ENCODE measurements around the gene NRM.
"Not testable (repeated sequence)": the region's sequence is repeated elsewhere in the genome, so short reads cannot be mapped to it uniquely, and the experiment has no call there.

DNA sequence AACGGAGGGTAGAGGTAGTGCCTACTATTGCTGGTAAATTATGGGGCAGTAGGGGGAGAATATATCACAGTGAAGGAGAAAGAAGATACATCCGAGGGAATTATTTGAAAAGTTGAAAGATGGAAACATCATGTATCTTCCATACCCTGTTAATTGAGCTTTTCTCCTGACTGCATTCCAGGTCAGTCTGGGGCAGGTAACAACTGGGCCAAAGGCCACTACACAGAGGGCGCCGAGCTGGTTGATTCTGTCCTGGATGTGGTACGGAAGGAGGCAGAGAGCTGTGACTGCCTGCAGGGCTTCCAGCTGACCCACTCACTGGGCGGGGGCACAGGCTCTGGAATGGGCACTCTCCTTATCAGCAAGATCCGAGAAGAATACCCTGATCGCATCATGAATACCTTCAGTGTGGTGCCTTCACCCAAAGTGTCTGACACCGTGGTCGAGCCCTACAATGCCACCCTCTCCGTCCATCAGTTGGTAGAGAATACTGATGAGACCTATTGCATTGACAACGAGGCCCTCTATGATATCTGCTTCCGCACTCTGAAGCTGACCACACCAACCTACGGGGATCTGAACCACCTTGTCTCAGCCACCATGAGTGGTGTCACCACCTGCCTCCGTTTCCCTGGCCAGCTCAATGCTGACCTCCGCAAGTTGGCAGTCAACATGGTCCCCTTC, 32.5 kb upstream of the NRM start:
- not testable (repeated sequence) for TF ChIP-seq SMC3 (conservative IDR thresholded peaks at IDR 0.05; ENCODE audit: poor library complexity)
- TF ChIP-seq, protein P1, sequence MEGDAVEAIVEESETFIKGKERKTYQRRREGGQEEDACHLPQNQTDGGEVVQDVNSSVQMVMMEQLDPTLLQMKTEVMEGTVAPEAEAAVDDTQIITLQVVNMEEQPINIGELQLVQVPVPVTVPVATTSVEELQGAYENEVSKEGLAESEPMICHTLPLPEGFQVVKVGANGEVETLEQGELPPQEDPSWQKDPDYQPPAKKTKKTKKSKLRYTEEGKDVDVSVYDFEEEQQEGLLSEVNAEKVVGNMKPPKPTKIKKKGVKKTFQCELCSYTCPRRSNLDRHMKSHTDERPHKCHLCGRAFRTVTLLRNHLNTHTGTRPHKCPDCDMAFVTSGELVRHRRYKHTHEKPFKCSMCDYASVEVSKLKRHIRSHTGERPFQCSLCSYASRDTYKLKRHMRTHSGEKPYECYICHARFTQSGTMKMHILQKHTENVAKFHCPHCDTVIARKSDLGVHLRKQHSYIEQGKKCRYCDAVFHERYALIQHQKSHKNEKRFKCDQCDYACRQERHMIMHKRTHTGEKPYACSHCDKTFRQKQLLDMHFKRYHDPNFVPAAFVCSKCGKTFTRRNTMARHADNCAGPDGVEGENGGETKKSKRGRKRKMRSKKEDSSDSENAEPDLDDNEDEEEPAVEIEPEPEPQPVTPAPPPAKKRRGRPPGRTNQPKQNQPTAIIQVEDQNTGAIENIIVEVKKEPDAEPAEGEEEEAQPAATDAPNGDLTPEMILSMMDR (IDR thresholded peaks at IDR 0.05; ENCODE audit: poor library complexity, severe bottlenecking): not testable (repeated sequence)
